SH-SY5Y (cell line): ENCODE measurements around the gene MMAB.

Experiments used
- GATA2 ChIP-seq: IDR thresholded peaks from 2 replicates; pipeline ENCODE4 v1.6.1; 2011; ENCODE audit warnings: mild to moderate bottlenecking, low read depth, low read length
- GATA3 ChIP-seq: IDR thresholded peaks from 2 replicates; pipeline ENCODE4 v1.6.1; 2011; ENCODE audit warnings: low read depth, mild to moderate bottlenecking, low read length, moderate library complexity

DNA sequence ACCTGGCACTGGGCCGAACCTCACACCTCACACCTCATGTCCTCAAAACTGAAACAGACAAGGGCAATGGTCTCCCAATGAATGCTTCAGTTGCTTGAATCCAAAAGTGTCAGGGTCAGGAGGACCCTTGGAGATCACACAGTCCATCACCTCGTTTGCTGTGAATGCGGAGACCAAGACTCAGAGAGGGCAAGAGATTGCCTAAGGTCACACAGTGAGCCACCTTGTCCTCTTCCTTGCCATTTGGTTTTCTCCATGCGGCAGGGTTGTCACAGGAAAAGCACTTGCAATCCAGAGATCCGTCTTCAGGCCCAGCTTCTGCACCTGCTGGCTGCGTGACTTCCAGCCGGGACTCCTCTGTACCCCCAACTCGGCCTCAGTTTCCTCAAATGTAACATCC, 28.3 kb upstream of the MMAB start:
- TF ChIP-seq GATA3 (no peak), GATA2 (no peak)
